ENCODE data around the gene PTGIS. TPM values are rescaled to one million over a fixed set of nuclear protein-coding genes. Genes with fewer than 3 reads are reported as not detected.
A peak's percentile ranks its signal among the peaks of the same experiment; 100 is the strongest.

PTGIS gene
- total RNA-seq, 3 donors from 2014 or later, result 38.7 to 41.7 (median 41.0) TPM

GRCh38 chr20:49590163-49591017 is 22.5 kb upstream of the PTGIS start:
- no peak overlapping the region for H3K4me3 ChIP-seq
- H3K9me3 ChIP-seq, result no peaks in the 10 kb centered on the region
- no peak for TF ChIP-seq POLR2AphosphoS5 (IDR thresholded peaks at IDR 0.05)
- TF ChIP-seq, protein P1, sequence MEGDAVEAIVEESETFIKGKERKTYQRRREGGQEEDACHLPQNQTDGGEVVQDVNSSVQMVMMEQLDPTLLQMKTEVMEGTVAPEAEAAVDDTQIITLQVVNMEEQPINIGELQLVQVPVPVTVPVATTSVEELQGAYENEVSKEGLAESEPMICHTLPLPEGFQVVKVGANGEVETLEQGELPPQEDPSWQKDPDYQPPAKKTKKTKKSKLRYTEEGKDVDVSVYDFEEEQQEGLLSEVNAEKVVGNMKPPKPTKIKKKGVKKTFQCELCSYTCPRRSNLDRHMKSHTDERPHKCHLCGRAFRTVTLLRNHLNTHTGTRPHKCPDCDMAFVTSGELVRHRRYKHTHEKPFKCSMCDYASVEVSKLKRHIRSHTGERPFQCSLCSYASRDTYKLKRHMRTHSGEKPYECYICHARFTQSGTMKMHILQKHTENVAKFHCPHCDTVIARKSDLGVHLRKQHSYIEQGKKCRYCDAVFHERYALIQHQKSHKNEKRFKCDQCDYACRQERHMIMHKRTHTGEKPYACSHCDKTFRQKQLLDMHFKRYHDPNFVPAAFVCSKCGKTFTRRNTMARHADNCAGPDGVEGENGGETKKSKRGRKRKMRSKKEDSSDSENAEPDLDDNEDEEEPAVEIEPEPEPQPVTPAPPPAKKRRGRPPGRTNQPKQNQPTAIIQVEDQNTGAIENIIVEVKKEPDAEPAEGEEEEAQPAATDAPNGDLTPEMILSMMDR (IDR thresholded peaks at IDR 0.05), result no peak
- no peak for DNase-seq (ENCODE audit: low spot score in 2 of 2)
- no peaks in the 10 kb centered on the region for H3K36me3 ChIP-seq
- intact Hi-C loops (cut with DNase I; ENCODE audit: low total_unique reads), result no loop called here
- peak overlapping the region; percentile 17 to 48 for H3K27ac ChIP-seq
- H3K27me3 ChIP-seq, result no peaks in the 10 kb centered on the region
- no peaks in the 10 kb centered on the region for H3K4me1 ChIP-seq

- Histone ChIP-seq H3K36me3 (no peaks in the 10 kb centered on the region), H3K4me1 (no peaks in the 10 kb centered on the region), H3K4me3 (no peak overlapping the region), H3K27me3 (no peaks in the 10 kb centered on the region), H3K9me3 (no peaks in the 10 kb centered on the region), H3K27ac (peak overlapping the region; percentile 17 to 48)
- intact Hi-C loops (cut with DNase I; ENCODE audit: low total_unique reads), result no loop called here
- TF ChIP-seq, protein P1 (IDR thresholded peaks at IDR 0.05), result no peak
- TF ChIP-seq POLR2AphosphoS5 (IDR thresholded peaks at IDR 0.05) (no peak), POLR2A (IDR thresholded peaks at IDR 0.05) (no peak)
- no peak for DNase-seq (ENCODE audit: low spot score in 2 of 2)
Observed at GRCh38 chr20:49589747-49590146, 21.8 kb upstream of the PTGIS start.

- TF ChIP-seq POLR2AphosphoS5 (IDR thresholded peaks at IDR 0.05) (peak in 2 of 3 donors; percentile 17 to 77), POLR2A (IDR thresholded peaks at IDR 0.05) (no peak)
- TF ChIP-seq, protein P1 (IDR thresholded peaks at IDR 0.05), result no peak
- H3K4me1 ChIP-seq, result no peaks in the 10 kb centered on the region
- H3K27ac ChIP-seq, result peak overlapping the region in 1 of 2 donors; percentile 46
- DNase-seq (ENCODE audit: low spot score in 2 of 2), result no peak
- no peaks in the 10 kb centered on the region for H3K27me3 ChIP-seq
- H3K36me3 ChIP-seq, result no peaks in the 10 kb centered on the region
- H3K9me3 ChIP-seq, result no peaks in the 10 kb centered on the region
- intact Hi-C loops (cut with DNase I; ENCODE audit: low total_unique reads), result no loop called here
- H3K4me3 ChIP-seq, result no peak overlapping the region
Observed at GRCh38 chr20:49587111-49587570, 19.2 kb upstream of the PTGIS start.

DNA sequence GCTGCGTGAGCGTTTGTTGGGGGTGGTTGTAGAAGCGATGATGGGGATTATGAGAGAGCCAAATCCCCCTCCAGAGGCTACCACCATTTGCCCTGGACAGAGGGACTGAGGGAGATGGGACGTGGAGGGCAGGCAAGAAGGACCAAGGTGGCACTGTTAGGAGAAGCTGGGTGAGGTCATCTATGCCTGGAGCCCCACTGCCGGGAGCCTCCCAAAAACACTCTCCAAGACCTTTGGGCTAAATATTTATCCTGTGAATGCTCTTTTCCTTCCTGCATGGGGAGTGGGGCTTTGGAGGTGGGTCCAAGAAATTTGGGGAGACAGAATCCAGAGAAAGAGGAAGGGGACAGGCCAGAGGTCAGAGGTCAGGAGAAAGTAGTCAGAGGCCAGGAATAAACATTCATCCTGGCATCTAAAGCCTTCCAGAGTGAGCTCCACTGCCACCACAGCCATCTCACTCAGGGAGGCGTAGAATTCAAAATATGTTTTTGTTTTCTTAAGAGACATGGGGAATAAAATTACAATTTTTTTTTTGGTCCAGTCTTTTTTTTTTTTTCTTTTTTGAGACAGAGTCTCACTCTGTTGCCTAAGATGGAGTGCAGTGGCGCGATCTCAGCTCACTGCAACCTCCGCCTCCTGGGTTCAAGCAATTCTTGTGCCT is 17.8 kb upstream of the PTGIS start:
- no peaks in the 10 kb centered on the region for H3K4me1 ChIP-seq
- no peaks in the 10 kb centered on the region for H3K9me3 ChIP-seq
- intact Hi-C loops (cut with DNase I; ENCODE audit: low total_unique reads), result no loop called here
- H3K27me3 ChIP-seq, result no peaks in the 10 kb centered on the region
- H3K36me3 ChIP-seq, result no peaks in the 10 kb centered on the region
- no peak for DNase-seq (ENCODE audit: low spot score in 2 of 2)
- H3K4me3 ChIP-seq, result no peak overlapping the region
- H3K27ac ChIP-seq, result peak overlapping the region in 1 of 2 donors; percentile 60
- TF ChIP-seq POLR2AphosphoS5 (IDR thresholded peaks at IDR 0.05) (no peak), POLR2A (IDR thresholded peaks at IDR 0.05) (no peak)
- TF ChIP-seq, protein P1 (IDR thresholded peaks at IDR 0.05), result no peak
